T-helper 17 cell (primary cell): ENCODE results near the gene FBXO44. TPM values are rescaled to one million over a fixed set of nuclear protein-coding genes. Genes with fewer than 3 reads are reported as not detected.

ENCODE experiments used
- ATAC-seq: fragments of 150-1000 bp; cut with Tn5 transposase; 2 replicates; pipeline ENCODE4 v1.10.0; 2021; ENCODE audit warnings: mild to moderate bottlenecking, moderate library complexity
- DNase-seq, 3 donors: peaks; one replicate each; pipeline versions ENCODE4 v3.0.0 to v3.0.0-alpha.2; 2020 to 2021
- H3K9me3 ChIP-seq: one replicate; pipeline ENCODE4 v1.7.0; 2013; ENCODE audit warnings: low read length, mild to moderate bottlenecking; ENCODE audit not compliant: control insufficient read depth, poor library complexity, severe bottlenecking
- H3K27ac Mint-ChIP-seq: one replicate; pipeline ENCODE4 v1.8.0; 2022; ENCODE audit warnings: mild to moderate bottlenecking, moderate library complexity, mixed read lengths
- H3K27me3 Mint-ChIP-seq: one replicate; pipeline ENCODE4 v1.8.0; 2022; ENCODE audit warnings: mixed read lengths
- H3K36me3 Mint-ChIP-seq: one replicate; pipeline ENCODE4 v1.8.0; 2022; ENCODE audit warnings: low read depth, mixed read lengths
- H3K4me1 Mint-ChIP-seq: one replicate; pipeline ENCODE4 v1.8.0; 2022; ENCODE audit warnings: mild to moderate bottlenecking, mixed read lengths
- H3K4me3 Mint-ChIP-seq: one replicate; pipeline ENCODE4 v1.8.0; 2022; ENCODE audit warnings: mild to moderate bottlenecking, moderate library complexity, mixed read lengths
- total RNA-seq, 4 donors: library from RNA in 2 of 4; stranded (reverse) in 2 of 4; gene quantifications; one replicate each; pipeline ENCODE4 v1.2.3 and lab custom pipeline; 2022 to 2026

The FBXO44 gene
- total RNA-seq, 2 donors from 2014 or later: 36.2 to 36.5 TPM

DNA sequence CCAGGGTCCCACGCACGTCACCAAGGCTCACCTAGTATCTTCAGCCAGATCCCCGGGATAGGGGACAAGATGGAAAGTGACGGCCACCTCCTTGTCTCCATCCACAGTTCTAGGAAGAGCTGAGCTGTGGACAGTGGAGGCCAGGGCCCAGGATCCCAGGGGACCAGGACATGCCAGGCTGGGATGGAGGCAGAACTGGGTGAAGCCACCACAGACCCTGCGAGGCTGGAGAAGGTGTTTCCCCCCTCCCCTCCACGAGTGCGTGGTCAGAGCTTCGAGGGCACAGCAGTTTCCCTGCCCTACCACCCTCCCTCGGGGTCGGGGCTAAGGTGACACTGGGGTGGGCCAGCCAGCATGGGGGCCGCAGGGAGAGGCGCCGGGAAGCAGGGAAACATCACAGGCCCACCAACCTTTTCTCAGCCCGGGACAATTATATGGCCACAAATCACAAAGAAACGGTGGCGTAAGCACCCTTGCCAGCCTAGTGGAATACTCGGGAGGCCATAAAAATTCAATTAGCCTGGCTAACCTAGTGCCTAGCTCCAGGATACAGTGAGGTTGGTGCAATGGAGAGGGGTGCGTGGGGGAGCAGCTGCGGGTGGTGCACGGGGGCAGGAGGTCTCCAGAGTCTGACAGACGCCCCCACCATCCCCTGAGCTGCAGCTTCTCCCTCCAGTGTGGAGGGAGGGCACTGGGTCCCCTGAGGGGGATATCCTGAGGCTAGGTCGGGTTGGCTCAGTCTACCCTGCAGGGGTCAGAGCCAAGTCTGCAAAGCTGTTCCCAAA lies 50.2 kb downstream of the FBXO44 start:
- H3K4me3 Mint-ChIP-seq: no peak overlapping the region
- no peaks in the 10 kb centered on the region for H3K4me1 Mint-ChIP-seq
- H3K36me3 Mint-ChIP-seq: no peaks in the 10 kb centered on the region
- ATAC-seq (no peak), DNase-seq (no peak)
- peaks cover 22% of the 10 kb centered on the region for H3K27me3 Mint-ChIP-seq
- H3K27ac Mint-ChIP-seq: no peak overlapping the region
- no peaks in the 10 kb centered on the region for H3K9me3 ChIP-seq

DNA sequence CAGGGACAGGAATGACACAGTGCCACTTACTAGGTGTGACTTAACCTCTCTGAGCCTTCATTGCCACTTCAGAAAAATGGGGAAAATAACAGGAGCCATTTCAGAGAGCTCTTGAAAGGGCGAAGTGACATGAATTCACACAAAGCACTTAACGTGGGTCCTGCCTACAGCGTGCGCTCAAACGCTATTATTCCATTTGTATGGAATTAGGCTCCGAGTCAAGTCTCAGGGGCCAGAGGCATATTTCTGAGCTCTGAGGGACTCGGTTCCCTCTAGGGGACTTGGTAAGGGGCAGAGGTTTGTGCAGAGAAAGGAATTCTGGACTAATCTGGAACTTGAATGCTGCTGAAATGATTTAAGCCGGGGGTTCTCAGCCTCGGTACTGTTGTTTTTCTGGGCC lies 50.9 kb downstream of the FBXO44 start:
- peaks cover 22% of the 10 kb centered on the region for H3K27me3 Mint-ChIP-seq

DNA sequence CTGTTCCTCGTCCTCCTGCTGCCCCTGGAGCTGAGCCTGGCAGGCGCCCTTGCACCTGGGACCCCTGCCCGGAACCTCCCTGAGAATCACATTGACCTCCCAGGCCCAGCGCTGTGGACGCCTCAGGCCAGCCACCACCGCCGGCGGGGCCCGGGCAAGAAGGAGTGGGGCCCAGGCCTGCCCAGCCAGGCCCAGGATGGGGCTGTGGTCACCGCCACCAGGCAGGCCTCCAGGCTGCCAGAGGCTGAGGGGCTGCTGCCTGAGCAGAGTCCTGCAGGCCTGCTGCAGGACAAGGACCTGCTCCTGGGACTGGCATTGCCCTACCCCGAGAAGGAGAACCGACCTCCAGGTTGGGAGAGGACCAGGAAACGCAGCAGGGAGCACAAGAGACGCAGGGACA lies 51.6 kb downstream of the FBXO44 start:
- DNase-seq (no peak), ATAC-seq (no peak)
- H3K27me3 Mint-ChIP-seq: peaks cover 22% of the 10 kb centered on the region
- no peak overlapping the region for H3K4me3 Mint-ChIP-seq
- no peaks in the 10 kb centered on the region for H3K36me3 Mint-ChIP-seq
- H3K9me3 ChIP-seq: no peaks in the 10 kb centered on the region
- no peak overlapping the region for H3K27ac Mint-ChIP-seq
- H3K4me1 Mint-ChIP-seq: no peaks in the 10 kb centered on the region

More for the DNA sequence above, 50.9 kb downstream of the FBXO44 start:
- H3K27ac Mint-ChIP-seq: no peak overlapping the region
- no peak overlapping the region for H3K4me3 Mint-ChIP-seq
- ATAC-seq (no peak), DNase-seq (no peak)
- no peaks in the 10 kb centered on the region for H3K36me3 Mint-ChIP-seq
- H3K9me3 ChIP-seq: no peaks in the 10 kb centered on the region
- no peaks in the 10 kb centered on the region for H3K4me1 Mint-ChIP-seq

DNA sequence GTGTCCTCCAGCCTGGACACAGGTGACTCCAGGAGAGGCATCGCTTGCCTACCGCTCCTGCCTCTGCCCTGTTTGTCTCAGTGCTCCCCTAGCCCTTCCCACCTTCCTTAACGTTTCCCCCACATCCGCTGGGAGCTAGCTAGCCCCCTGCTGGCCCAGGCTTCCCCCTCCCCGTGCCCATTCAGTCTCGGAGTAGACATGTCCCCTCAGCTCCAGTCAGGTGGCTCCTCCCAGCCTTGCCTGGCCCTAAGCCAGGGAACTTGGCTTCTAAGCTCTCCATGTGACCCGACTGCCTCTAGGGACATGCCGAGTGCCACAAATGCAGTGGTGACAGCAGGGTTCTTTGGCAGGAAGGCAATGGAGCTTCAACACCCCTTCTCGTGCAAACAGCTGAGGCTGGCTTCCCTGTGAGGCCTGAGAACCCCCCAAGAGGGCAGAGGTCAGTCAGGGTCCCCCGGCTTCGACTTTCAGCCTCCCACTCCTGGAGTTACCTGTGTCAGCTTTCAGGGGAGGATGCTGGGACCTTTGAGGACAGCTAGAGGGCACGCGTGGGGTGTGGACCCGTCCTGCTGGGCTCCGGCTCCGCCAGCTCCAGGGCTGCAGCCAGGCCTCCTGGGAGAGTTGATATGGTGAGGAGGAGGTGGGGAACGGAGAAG lies 53.1 kb downstream of the FBXO44 start:
- ATAC-seq (no peak), DNase-seq (no peak)
- H3K4me3 Mint-ChIP-seq: no peak overlapping the region
- H3K27me3 Mint-ChIP-seq: peaks cover 22% of the 10 kb centered on the region
- H3K4me1 Mint-ChIP-seq: no peaks in the 10 kb centered on the region
- no peaks in the 10 kb centered on the region for H3K9me3 ChIP-seq
- no peaks in the 10 kb centered on the region for H3K36me3 Mint-ChIP-seq
- no peak overlapping the region for H3K27ac Mint-ChIP-seq

DNA sequence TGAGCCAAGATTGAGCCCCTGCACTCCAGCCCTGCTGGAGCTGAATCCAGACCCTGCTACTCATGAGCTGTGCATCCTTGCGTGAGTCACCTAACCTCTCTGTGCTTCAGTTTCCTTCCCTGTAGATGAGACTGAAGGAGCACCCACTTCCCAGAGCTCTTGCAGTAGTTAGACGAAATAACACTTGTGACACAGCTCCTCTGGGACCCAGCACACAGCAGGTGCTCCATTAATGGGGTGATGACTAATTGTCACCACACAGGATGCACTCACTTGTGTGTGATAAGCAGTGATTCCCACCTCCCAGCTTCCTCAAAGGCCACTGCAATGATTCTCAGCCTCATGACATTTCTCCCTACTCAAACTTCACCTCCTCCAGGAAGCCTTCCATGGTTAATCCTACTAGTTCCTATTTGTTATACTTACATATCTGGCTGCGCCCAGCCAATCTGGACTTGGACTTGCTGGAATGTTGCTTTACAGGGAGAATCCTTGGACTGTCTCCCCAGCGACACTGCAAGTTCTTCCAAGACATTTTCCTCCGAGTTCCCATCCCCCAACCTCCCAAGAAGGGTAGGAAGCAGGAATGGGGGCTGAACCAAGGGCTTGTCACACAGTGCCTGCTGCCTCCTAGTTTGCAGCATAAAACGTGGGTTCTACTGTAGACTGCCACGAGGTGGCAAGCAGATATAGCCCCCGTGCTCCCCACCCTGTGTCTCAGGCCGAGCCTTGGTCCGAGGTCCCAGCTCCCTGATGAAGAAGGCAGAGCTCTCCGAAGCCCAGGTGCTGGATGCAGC lies 54.1 kb downstream of the FBXO44 start:
- H3K9me3 ChIP-seq: no peaks in the 10 kb centered on the region
- no peaks in the 10 kb centered on the region for H3K4me1 Mint-ChIP-seq
- no peak for ATAC-seq
- H3K27ac Mint-ChIP-seq: no peak overlapping the region
- DNase-seq: no peak
- peaks cover 22% of the 10 kb centered on the region for H3K27me3 Mint-ChIP-seq
- no peaks in the 10 kb centered on the region for H3K36me3 Mint-ChIP-seq
- no peak overlapping the region for H3K4me3 Mint-ChIP-seq

DNA sequence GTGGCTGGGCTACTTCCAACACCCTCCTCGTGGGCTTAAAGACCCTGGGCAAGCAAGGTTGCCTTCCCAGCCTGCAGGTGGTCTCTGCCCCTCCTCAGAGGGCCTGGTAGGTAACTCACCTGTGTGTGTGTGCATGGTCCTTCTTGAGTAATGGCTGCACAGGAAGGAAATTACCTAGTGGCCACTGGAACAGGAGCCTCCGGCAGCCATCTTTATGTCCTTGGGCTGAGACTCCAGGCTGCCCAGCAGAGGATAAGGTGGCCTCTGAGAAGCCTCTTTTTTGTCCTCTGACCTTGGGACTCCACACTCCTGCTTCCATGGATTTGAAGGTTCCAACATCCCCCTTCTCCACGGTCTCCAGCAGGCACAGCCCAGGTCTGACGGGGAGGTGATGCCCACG lies 56.8 kb downstream of the FBXO44 start:
- no peak for ATAC-seq
- Mint-ChIP-seq H3K27ac (no peak overlapping the region), H3K4me1 (no peaks in the 10 kb centered on the region), H3K27me3 (peaks cover 16% of the 10 kb centered on the region), H3K4me3 (no peak overlapping the region), H3K36me3 (no peaks in the 10 kb centered on the region)
- H3K9me3 ChIP-seq: no peaks in the 10 kb centered on the region
- DNase-seq: no peak

DNA sequence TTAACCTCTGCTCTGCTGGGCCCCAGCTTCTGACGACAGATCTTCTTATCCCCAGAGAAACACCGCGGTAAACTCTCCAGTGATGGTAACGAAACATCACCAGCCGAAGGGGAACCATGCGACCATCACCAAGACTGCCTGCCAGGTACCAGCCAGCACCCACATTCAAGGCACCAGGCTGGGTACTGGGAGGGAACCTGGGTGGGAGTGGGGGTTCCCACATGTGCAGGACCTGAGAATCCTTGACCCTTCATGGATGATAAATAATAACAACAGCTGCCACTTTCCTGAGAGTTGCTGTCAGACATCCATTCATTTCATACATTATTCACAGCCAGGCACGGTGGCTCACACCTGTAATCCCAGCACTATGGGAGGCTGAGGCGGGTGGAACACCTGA lies 57.6 kb downstream of the FBXO44 start:
- no peak for DNase-seq
- H3K27me3 Mint-ChIP-seq: peaks cover 16% of the 10 kb centered on the region
- H3K36me3 Mint-ChIP-seq: no peaks in the 10 kb centered on the region
- H3K9me3 ChIP-seq: no peaks in the 10 kb centered on the region
- H3K4me1 Mint-ChIP-seq: no peaks in the 10 kb centered on the region
- H3K4me3 Mint-ChIP-seq: no peak overlapping the region
- no peak overlapping the region for H3K27ac Mint-ChIP-seq
- no peak for ATAC-seq

Other genes starting within 250 kb of the FBXO44 start
- gene DISP3, start 175.7 kb upstream of the FBXO44 start, total RNA-seq: 1 to 10 TPM in 1 of 2 donors, under 1 TPM in 1; 0.70 to 1.1 TPM
- gene FBXO2, start 448 bp upstream of the FBXO44 start, total RNA-seq: 1 to 10 TPM; 1.3 to 2.2 TPM
- gene FBXO6, start 9.3 kb downstream of the FBXO44 start, total RNA-seq: 1 to 10 TPM; 2.7 to 4.2 TPM
- 10 to 100 TPM; 23.2 to 28.1 TPM for gene MAD2L2, start 26.3 kb downstream of the FBXO44 start, total RNA-seq
- gene DRAXIN, start 36.8 kb downstream of the FBXO44 start, total RNA-seq: under 1 TPM in 1 of 2 donors, not detected in 1; 0.17 TPM
- gene AGTRAP, start 81.3 kb downstream of the FBXO44 start, total RNA-seq: 10 to 100 TPM; 19.2 to 22.5 TPM
- under 1 TPM in 1 of 2 donors, not detected in 1; 0.13 TPM for gene C1orf167, start 107.3 kb downstream of the FBXO44 start, total RNA-seq
- 10 to 100 TPM; 31.5 to 35.1 TPM for gene MTHFR, start 151.1 kb downstream of the FBXO44 start, total RNA-seq
- 10 to 100 TPM; 11.7 to 13.8 TPM for gene CLCN6, start 151.3 kb downstream of the FBXO44 start, total RNA-seq
- gene NPPA, start 192.9 kb downstream of the FBXO44 start, total RNA-seq: not detected
- gene NPPB, start 204.1 kb downstream of the FBXO44 start, total RNA-seq: not detected